PC-9 (cell line): ENCODE results near the gene SPATA1. TPM values are rescaled to one million over a fixed set of nuclear protein-coding genes. Genes with fewer than 3 reads are reported as not detected.

Experiments
- BruUV-seq: library from RNA; stranded (reverse); fragments of 400-500 nt; replicated peaks from 2 replicates; lab custom pipeline; 2021; lab: Mats Ljungman, UMichigan
- CTCF ChIA-PET: fragments of 300-600 bp; sonication (Branson Sonifier 250); formaldehyde crosslinking; loops from one replicate; lab custom pipeline; 2022; ENCODE audit warnings: antibody characterized with exemption; lab: Charles Lee
- POLR2A ChIA-PET: fragments of 300-600 bp; sonication (Branson Sonifier 250); formaldehyde crosslinking; loops from one replicate; lab custom pipeline; 2022; ENCODE audit warnings: antibody characterized with exemption; ENCODE audit not compliant: unreplicated experiment; lab: Charles Lee
- DNase-seq, 2 experiments: peaks; one replicate each; pipeline versions ENCODE4 v3.0.0 to v3.0.0-alpha.2; 2015 to 2022; ENCODE audit warnings: mixed read lengths in 1 of 2
- H2AFZ ChIP-seq: fragments of 200-600 bp; sonication (generic); 2 replicates; pipeline ENCODE4 v1.8.1; 2017; ENCODE audit warnings: antibody characterized with exemption
- H3F3A ChIP-seq: fragments of 200-600 bp; sonication (generic); 2 replicates; pipeline ENCODE4 v1.8.1; 2017; ENCODE audit warnings: antibody characterized with exemption, mild to moderate bottlenecking, low read depth; ENCODE audit not compliant: insufficient read depth
- H3K27ac ChIP-seq: fragments of 200-600 bp; sonication (generic); 2 replicates; pipeline ENCODE4 v1.6.1; 2016; ENCODE audit warnings: mixed run types
- H3K27me3 ChIP-seq: fragments of 200-600 bp; sonication (generic); 2 replicates; pipeline ENCODE4 v1.6.1; 2016; ENCODE audit warnings: low read depth, mixed run types; ENCODE audit not compliant: insufficient read depth
- H3K36me3 ChIP-seq: fragments of 200-600 bp; sonication (generic); 2 replicates; pipeline ENCODE4 v1.6.1; 2016; ENCODE audit warnings: low read depth, mixed run types
- H3K4me1 ChIP-seq: fragments of 200-600 bp; sonication (generic); replicated peaks from 2 replicates; pipeline ENCODE4 v1.6.1; 2016; ENCODE audit warnings: mixed run types; ENCODE audit not compliant: insufficient read depth
- H3K4me2 ChIP-seq: fragments of 200-600 bp; sonication (generic); 2 replicates; pipeline ENCODE4 v1.6.1; 2017; ENCODE audit warnings: mixed run types
- H3K4me3 ChIP-seq: fragments of 200-600 bp; sonication (generic); 2 replicates; pipeline ENCODE4 v1.6.1; 2016; ENCODE audit warnings: mixed run types
- H3K79me2 ChIP-seq: fragments of 200-600 bp; sonication (generic); 2 replicates; pipeline ENCODE4 v1.6.1; 2017; ENCODE audit warnings: low read depth, mixed run types
- H3K9me2 ChIP-seq: fragments of 200-600 bp; sonication (generic); 2 replicates; pipeline ENCODE4 v1.8.1; 2017; ENCODE audit warnings: mild to moderate bottlenecking; ENCODE audit not compliant: insufficient read depth
- H3K9me3 ChIP-seq: fragments of 200-600 bp; sonication (generic); 2 replicates; pipeline ENCODE4 v1.8.1; 2016; ENCODE audit warnings: low read depth; ENCODE audit not compliant: insufficient read depth
- H4K20me1 ChIP-seq: fragments of 200-600 bp; sonication (generic); 2 replicates; pipeline ENCODE4 v1.8.1; 2017; ENCODE audit not compliant: insufficient read depth
- CTCF ChIP-seq: fragments of 200-600 bp; sonication (generic); conservative IDR thresholded peaks from 2 replicates; pipeline ENCODE4 v1.6.1; 2017; ENCODE audit warnings: mixed run types, antibody characterized with exemption, mild to moderate bottlenecking, moderate library complexity
- EZH2 ChIP-seq: fragments of 200-600 bp; sonication (generic); IDR thresholded peaks from 2 replicates; pipeline ENCODE4 v1.8.0; 2017; ENCODE audit warnings: antibody characterized with exemption, low read depth
- intact Hi-C: fragments of 100-400 bp; cut with micrococcal nuclease; formaldehyde crosslinking; loops from one replicate; pipeline ENCODE4 v1.10.0; 2022; ENCODE audit not compliant: unreplicated experiment
- total RNA-seq: library from RNA; stranded (reverse); gene quantifications from 2 replicates; pipeline ENCODE4 v1.2.3, GENCODE V29; 2021

SPATA1 gene
- total RNA-seq, 1 experiment from 2014 or later: 1.9 TPM

DNA sequence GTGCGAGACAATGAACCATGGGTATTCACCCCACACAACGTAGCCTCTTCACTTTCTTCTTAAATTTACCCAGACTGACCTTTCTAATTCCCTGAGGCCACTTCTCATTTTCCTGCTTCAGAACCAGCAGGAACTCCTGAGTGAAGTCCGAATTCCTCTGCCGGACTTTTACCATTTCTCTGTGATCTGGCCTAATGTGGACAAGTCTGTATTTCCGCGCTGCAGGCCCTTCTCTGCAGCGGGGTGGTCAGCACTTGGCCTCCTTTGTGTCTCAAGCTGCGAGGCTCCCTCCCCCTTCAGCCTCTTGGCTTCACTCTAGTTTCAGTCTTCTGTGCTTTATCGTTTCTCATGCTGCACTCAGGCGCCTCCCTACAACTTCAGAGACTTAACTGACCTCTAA is 77.5 kb downstream of the SPATA1 start:
- intact Hi-C loops: no loop called here
- CTCF ChIA-PET: no interaction called here
- Histone ChIP-seq H3K4me2 (0 out of 2 replicates have a peak overlapping the region, but pooled peaks have one; percentile 20), H3K9me3 (no peaks in the 10 kb centered on the region), H4K20me1 (no peaks in the 10 kb centered on the region), H3K27ac (no peak overlapping the region), H3K4me1 (peaks cover 8% of the 10 kb centered on the region; the same call in 1 of the 2 replicates), H2AFZ (no peak overlapping the region), H3K27me3 (no peaks in the 10 kb centered on the region), H3F3A (no peaks in the 10 kb centered on the region; the same call in 1 of the 2 replicates), H3K9me2 (no peaks in the 10 kb centered on the region), H3K4me3 (no peak overlapping the region), H3K36me3 (no peaks in the 10 kb centered on the region), H3K79me2 (no peaks in the 10 kb centered on the region)
- POLR2A ChIA-PET: no interaction called here
- no peak for DNase-seq
- no TSS peak for BruUV-seq
- no peak for TF ChIP-seq CTCF
- no peak for TF ChIP-seq EZH2

GRCh38 chr1:84584126-84584525 is 77.9 kb downstream of the SPATA1 start:
- DNase-seq: no peak
- POLR2A ChIA-PET: no interaction called here

GRCh38 chr1:84585803-84586202 is 79.6 kb downstream of the SPATA1 start:
- Histone ChIP-seq H3K9me2 (no peaks in the 10 kb centered on the region), H3K27ac (no peak overlapping the region), H3K4me3 (no peak overlapping the region), H2AFZ (no peak overlapping the region), H3K79me2 (no peaks in the 10 kb centered on the region), H3K4me2 (no peak overlapping the region), H3K9me3 (peaks cover 3% of the 10 kb centered on the region; the same call in 1 of the 2 replicates), H3K27me3 (no peaks in the 10 kb centered on the region), H3F3A (no peaks in the 10 kb centered on the region; the same call in 1 of the 2 replicates), H4K20me1 (no peaks in the 10 kb centered on the region), H3K36me3 (no peaks in the 10 kb centered on the region), H3K4me1 (peaks cover 8% of the 10 kb centered on the region; the same call in 1 of the 2 replicates)
- intact Hi-C loops: no loop called here
- no peak for DNase-seq
- POLR2A ChIA-PET: no interaction called here
- no TSS peak for BruUV-seq
- TF ChIP-seq EZH2 (no peak), CTCF (no peak)
- CTCF ChIA-PET: no interaction called here

More at GRCh38 chr1:84584126-84584525, 77.9 kb downstream of the SPATA1 start:
- H3K4me1 ChIP-seq: peaks cover 8% of the 10 kb centered on the region; the same call in 1 of the 2 replicates
- CTCF ChIA-PET: no interaction called here
- H3K27me3 ChIP-seq: no peaks in the 10 kb centered on the region
- H3K4me3 ChIP-seq: no peak overlapping the region
- no peak for TF ChIP-seq CTCF
- TF ChIP-seq EZH2: no peak
- BruUV-seq: no TSS peak
- H3K9me3 ChIP-seq: no peaks in the 10 kb centered on the region
- H3F3A ChIP-seq: no peaks in the 10 kb centered on the region; the same call in 1 of the 2 replicates
- H3K79me2 ChIP-seq: no peaks in the 10 kb centered on the region
- H3K27ac ChIP-seq: no peak overlapping the region
- H3K4me2 ChIP-seq: no peak overlapping the region
- no peaks in the 10 kb centered on the region for H3K36me3 ChIP-seq
- H2AFZ ChIP-seq: no peak overlapping the region
- no peaks in the 10 kb centered on the region for H4K20me1 ChIP-seq
- intact Hi-C loops: no loop called here
- H3K9me2 ChIP-seq: no peaks in the 10 kb centered on the region
